HG02798 (cell line): ENCODE results near the gene ANKRD12.
"Not testable (repeated sequence)": the region's sequence is repeated elsewhere in the genome, so short reads cannot be mapped to it uniquely, and the experiment has no call there.

Source experiments
- ATAC-seq: cut with Tn5 transposase; IDR thresholded peaks from one replicate; pipeline ENCODE4 v1.9.1; 2021; ENCODE audit warnings: mild to moderate bottlenecking; ENCODE audit not compliant: unreplicated experiment, poor library complexity

ANKRD12 gene

DNA sequence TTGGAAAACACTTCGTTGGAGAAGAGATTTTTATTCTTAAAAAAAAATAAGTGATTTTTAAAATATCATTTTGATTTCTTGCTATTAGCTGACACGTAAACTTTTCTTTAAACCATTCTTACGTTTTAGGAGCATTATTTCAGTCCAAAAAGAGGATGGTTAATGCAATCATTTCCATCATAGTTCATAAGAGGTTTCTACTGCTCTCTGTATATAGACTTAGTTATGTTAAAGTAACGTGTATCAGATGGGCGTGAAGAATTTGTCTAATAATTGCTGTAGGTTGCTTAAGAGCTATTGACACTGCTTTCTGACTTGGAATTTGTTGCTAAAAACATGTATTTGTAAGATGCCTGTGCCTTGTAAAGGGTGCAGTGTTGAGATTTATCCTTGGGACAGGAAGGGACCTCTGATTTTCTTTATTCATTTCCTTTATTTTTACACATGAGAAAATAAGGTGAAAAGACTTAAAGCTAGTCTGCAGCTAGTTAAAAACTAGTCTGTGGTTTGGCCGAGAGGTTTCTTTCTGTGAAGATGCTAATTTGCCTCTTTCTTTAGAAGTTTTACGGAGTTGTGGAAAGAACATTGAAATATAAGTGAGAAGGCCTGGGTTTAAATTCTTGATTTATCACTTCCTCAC is 2.9 kb downstream of the ANKRD12 start:
- no peak for ATAC-seq

- no peak for ATAC-seq
These were observed 3.8 kb downstream of the ANKRD12 start for GRCh38 chr18:9140381-9140780.

- ATAC-seq, result no peak
These were observed 4.4 kb downstream of the ANKRD12 start for GRCh38 chr18:9140984-9141383.

DNA sequence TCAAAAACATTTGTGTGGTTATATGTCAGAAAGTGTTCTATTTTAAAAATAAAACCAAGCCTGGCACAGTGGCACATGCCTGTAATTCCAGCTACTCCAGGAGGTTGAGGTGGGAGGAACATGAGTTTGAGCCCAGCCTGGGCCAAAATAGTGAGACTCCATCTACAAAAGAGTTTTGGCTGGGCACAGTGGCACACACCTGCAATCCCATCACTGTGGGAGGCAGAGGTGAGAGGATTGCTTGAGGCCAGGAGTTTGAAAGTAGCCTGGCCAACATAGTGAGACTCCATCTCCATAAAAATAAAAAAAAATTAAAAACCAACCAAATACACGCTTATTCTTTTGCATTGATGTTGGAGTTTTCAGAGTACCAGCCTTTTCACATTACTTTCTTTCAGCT is 9.6 kb downstream of the ANKRD12 start:
- ATAC-seq, result no peak

DNA sequence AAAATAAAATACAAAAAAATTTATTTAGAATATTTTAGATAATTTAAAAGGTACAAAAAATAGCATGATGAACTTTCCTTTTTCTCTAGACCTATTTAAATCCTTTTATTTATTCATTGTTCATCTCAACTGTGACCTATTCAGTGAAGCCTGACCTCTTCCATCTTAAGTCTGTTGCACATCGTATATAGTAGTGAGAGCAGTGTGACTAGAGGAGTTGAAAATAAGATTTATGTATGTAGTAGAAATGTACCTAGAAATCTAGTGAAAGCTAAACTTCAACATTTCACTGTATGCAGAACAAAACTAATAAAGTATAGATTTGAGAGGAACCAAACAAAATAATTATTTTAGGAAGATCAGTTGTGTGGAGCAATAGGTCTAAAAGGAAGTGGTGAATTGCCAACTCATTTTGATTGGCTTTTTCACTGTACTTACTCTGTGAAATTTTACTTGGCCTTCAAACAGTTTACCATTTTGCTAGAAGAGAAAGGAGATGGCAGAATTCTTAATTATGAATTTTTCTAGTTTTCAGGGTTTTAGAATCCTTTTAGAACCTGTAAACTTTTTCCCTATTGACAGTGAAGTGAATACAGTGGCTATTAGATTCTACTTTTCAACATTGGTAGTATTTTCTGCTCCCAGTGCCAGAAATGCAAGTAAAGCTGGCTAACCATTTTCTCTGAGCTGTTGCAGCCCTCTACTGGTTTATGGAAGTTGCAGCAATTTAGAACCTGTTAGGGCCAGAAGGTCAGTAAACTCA is 11.0 kb downstream of the ANKRD12 start:
- peak; percentile 61 for ATAC-seq

GRCh38 chr18:9148203-9148552 is 11.6 kb downstream of the ANKRD12 start:
- no peak for ATAC-seq

GRCh38 chr18:9150121-9150520 is 13.5 kb downstream of the ANKRD12 start:
- no peak for ATAC-seq

- no peak for ATAC-seq
These were observed 16.7 kb downstream of the ANKRD12 start for GRCh38 chr18:9153256-9153655.

DNA sequence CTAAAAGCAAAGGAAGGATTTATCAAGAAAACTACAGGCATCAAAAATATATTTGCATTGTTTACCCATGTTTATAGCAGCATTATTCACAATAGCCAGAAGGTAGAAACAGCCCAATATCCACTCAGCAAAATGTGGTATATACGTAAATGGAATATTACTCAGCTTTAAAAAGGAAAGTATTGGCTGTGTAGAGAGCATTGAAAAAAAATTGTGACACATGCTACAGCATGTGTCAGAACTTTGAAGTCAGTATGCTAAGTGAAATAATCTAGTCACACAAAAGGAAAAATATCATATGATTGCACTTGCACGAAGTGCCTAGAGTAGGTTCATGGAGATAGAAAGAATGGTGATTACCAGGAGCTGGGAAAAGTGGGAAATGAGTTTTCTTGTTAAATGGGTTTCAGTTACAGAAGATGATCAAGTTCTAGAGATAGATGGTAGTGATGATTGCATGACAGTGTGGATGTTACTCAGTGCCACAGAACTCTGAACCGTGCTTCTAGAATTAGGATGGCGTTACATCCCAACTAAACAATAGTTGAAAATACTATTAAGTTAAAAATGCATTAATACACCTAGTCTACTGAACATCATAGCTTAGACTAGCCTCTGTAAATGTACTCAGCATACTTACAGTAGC is 20.1 kb downstream of the ANKRD12 start:
- no peak for ATAC-seq

DNA sequence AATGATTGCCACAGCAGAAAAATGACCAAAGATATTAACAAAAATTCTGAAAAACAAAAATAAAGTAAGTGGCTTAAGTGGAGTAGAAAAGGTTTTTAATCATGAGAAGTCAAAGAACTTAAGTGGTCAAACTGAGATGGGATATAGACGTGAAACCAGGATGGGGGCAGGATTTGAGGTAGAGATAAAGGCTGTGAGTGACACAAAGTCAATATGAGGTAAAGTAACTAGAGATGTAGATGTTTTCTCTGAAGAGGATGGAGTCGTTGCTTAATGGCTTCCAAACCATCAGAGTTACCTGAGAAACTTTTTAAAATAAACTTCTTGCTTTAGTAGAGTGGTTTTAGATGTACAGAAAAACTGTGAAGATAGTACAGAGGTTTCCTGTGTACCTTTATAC is 21.2 kb downstream of the ANKRD12 start:
- no peak for ATAC-seq

- no peak for ATAC-seq
These were observed 23.4 kb downstream of the ANKRD12 start for GRCh38 chr18:9160014-9160413.

- ATAC-seq, result not testable (repeated sequence)
These were observed 26.1 kb downstream of the ANKRD12 start for GRCh38 chr18:9162663-9163062.

DNA sequence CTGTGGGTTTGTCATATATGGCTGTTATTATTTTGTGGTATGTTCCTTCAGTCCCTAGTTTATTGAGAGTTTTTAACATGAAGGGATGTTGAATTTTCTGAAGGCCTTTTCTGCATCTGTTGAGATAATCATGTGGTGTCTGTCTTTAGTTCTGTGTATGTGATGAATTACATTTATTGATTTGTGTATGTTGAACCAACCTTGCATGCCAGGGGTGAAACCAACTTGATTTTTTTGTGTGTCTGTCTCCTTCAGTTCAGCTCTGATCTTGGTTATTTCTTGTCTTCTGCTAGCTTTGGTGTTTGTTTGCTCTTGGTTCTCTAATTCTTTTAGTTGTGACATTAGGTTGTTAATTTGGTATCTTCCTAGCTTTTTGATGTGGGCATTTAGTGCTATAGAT is 27.6 kb downstream of the ANKRD12 start:
- ATAC-seq, result not testable (repeated sequence)

DNA sequence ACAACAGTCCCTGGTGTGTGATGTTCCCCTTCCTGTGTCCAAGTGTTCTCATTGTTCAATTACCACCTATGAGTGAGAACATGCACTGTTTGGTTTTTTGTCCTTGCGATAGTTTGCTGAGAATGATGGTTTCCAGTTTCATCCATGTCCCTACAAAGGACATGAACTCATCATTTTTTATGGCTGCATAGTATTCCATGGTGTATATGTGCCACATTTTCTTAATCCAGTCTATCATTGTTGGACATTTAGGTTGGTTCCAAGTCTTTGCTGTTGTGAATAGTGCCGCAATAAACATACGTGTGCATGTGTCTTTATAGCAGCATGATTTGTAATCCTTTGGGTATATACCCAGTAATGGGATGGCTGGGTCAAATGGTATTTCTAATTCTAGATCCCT is 29.3 kb downstream of the ANKRD12 start:
- not testable (repeated sequence) for ATAC-seq

DNA sequence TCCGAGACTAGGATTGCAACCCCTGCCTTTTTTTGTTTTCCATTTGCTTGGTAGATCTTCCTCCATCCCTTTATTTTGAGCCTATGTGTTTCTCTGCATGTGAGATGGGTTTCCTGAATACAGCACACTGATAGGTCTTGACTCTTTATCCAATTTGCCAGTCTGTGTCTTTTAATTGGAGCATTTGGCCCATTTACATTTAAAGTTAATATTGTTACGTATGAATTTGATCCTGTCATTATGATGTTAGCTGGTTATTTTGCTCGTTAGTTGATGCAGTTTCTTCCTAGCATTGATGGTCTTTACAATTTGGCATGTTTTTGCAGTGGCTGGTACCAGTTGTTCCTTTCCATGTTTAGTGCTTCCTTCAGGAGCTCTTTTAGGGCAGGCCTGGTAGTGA is 32.9 kb downstream of the ANKRD12 start:
- ATAC-seq, result not testable (repeated sequence)

DNA sequence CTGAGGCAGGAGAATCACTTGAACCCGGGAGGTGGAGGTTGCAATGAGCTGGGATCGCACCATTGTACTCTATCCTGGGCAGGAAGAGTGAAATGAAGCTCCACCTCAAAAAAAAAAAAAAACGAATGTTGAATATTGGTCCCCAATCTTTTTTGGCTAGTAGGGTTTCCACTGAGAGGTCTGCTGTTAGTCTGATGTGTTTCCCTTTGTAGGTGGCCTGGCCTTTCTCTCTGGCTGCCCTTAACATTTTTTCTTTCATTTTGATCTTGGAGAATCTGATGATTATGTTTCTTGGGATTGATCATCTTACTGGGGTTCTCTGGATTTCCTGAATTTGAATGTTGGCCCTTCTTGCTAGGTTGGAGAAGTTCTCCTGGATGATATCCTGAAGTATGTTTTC is 35.3 kb downstream of the ANKRD12 start:
- not testable (repeated sequence) for ATAC-seq

GRCh38 chr18:9172506-9173127 is 36.0 kb downstream of the ANKRD12 start:
- ATAC-seq, result no peak

- ATAC-seq, result no peak
These were observed 37.2 kb downstream of the ANKRD12 start for GRCh38 chr18:9173770-9174233.

- no peak for ATAC-seq
These were observed 37.7 kb downstream of the ANKRD12 start for GRCh38 chr18:9174302-9174701.

- ATAC-seq, result no peak
These were observed 38.5 kb downstream of the ANKRD12 start for GRCh38 chr18:9175115-9175514.

DNA sequence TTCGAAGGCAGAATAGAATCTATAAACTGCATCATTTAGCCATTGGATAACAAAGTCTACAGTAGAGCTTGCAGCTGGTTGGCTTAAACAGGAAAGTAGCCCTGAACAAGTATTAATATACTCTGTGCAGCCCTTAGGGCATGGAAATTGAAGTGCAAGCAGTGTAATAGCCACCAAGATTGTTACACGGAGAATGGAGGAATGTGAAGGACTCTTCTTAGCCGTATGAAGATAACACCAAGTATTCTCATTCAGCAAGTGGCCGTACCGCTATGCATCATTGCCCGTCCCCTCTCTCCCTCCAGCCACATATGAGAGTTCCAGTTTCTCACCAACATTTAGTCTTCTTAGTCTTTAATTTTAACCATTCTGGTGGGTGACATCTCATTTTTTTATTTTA is 40.5 kb downstream of the ANKRD12 start:
- ATAC-seq, result no peak
